Measurements from ENCODE around the gene TFPI2.

Gene TFPI2

DNA sequence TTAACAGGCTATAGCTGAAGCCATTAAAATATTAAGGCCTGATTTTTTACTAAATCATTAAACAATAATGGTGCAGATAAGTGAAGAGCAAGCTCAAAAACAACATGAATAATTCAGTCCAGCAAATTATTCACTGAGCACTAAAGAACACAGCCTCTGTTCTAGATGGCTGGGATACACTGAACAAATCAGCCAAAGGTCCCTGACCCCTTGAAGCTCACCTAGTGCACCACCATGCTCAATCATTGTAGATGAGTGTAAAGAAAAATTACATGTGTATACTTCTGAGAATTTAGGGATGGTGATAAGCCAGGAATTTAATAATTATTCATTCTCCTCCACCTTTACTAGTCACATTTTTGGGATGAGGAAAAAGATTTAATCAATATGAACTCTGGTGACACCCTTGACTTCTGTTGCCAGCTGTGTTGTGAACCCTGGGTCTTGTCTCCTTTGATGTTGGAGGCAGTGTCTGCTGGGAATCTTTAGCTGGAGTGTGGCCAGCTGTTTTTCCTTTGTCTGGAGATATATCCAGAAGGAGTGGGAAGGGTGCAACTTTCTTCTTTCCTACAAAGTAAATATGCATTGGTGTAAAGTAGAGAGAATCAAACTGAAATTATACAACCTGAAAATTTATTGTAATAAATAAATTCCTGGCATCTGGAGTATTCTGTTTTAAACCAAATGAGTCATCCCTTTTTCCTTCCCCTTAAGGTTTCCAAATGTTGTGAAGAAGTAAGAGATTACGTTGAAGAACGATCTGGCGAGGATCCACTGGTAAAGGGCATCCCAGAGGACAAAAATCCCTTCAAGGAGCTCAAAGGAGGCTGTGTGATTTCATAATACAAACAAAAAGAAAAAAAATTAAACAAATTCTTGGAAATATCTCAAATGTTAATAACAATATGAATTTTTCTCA lies 19.8 kb upstream of the TFPI2 start:
- DNase-seq = no peak

GRCh38 chr7:93906267-93906666 lies 15.7 kb upstream of the TFPI2 start, which contains the start of gene GNGT1:
GNGT1 (plus strand) TSS chr7:93906567; CDS start chr7:93906747, 180 bp downstream.
- DNase-seq = no peak

DNA sequence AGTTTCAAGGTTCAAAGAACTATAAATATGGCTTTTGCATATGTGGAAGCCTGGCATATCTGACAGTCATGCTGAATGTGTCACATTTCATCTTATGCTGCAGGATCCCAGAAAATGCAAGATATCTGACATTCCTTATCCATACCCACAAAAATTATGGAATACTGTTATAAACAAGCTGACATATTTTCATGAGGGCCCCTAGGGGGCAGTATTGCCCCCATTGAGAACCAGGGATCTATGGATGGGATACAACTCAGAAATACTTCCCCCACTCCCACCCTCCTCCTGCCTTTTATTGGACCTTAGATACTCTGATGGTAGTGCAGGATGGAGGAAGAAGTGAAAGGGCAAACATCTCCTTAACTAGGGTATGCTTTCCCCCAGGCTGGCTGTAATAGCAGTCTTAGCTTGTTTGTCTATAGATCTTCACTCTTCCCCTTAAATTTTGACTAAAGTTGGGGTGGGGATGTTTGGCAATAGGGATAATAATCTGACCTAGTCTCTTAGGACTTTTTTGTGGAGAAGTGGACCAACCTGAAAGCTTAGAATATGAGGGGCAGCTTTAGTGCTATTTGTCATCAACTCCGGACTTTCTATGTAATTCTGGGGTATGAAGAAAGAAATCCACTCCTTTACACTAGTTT lies 12.3 kb upstream of the TFPI2 start:
- peak in 1 of 56 donors; percentile 3 for DNase-seq

DNA sequence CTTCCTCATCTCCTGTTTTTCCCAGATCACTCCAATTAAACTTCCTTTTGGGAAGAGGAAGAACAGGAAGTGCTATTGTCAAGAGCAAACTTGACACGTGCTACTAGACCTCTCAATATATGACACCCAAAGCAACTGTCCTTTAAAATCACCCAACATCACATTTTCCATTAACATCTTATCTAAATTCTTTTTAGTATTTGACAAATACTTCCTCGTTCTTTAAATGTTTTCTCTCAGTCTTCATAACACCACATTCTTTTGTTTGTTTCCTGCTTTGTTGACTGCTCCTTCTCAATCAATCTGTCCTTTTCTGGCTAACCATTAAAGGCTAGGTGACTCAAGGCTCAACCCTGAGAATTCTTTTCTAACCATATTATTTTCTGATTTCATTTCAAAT lies 7.1 kb upstream of the TFPI2 start:
- no peak for DNase-seq

DNA sequence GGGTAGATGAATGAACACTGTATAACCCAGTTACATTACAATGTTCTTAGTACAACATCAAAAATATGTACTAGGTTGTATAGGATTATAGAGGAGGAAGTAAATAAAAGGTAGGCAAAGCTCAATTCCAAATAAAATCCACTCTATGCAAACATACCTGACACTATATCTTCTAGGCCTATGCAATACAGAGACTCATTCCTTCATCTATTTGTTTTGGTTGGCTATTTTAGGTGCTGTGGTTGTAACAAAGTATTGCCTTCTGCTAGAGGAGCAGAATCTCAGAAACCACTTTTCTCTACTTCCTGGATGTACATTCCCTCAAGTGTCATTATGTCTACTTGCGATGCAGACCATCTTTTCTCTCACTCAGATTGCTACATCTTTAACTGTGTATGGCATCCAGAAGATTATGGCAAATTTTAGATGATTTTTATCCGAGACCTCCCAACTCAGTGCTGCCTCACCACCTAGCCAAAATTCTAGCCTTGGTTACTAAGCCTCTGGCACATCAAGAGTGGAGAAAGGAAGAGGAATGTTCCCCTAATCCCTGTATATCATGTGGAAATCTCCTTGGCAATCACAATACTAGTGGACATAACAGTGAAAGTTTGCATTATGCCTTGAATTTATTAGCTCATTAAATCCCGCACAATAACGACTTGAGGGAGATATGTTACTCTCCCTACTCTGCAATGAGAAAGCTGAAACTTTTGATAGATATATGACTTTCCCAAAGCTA lies 5.5 kb upstream of the TFPI2 start:
- no peak for DNase-seq

- no peak for DNase-seq
These were observed 4.5 kb upstream of the TFPI2 start for GRCh38 chr7:93894966-93895640.

DNA sequence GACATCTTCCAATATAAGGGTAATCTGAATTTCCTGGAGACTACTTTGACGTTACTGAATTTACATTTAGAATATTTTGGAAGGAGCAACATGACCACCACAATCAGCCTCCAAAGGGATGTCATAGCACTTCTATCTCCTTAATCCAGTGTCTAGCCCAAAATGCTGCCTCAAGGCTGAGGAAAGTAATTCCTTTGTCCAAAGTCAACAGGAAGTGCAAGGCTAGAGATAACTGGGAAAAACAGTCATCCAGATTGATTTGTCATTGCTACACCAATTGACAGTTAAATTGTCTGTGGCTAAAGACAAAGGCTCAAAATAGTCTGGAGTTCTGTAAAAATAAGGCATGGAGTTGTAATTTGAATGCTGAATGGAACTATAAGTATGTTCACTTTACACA lies 3.9 kb upstream of the TFPI2 start:
- DNase-seq = no peak

GRCh38 chr7:93890041-93890463 lies 501 bp downstream of the TFPI2 start:
- no peak for DNase-seq

DNA sequence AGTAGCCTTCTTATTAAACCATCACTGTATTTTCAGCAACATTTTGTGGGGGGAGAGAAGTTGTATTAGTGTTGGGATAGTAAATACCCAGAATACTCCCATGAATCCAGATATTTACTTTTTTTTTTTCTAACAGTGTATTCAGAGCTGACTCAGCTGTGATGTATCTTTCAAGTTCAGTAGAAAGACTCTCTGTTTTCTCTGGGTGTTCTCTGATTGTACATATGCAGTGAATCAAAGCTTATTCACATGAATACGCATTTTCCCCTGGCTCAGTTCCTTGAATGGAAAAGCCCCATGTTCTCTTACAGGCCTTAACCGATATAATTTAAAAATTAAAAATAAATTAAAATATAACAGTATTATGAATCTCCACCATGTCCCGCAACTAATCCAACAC lies 1.3 kb downstream of the TFPI2 start:
- DNase-seq = no peak

- no peak for DNase-seq
These were observed 6.0 kb downstream of the TFPI2 start for GRCh38 chr7:93884541-93884940.

DNA sequence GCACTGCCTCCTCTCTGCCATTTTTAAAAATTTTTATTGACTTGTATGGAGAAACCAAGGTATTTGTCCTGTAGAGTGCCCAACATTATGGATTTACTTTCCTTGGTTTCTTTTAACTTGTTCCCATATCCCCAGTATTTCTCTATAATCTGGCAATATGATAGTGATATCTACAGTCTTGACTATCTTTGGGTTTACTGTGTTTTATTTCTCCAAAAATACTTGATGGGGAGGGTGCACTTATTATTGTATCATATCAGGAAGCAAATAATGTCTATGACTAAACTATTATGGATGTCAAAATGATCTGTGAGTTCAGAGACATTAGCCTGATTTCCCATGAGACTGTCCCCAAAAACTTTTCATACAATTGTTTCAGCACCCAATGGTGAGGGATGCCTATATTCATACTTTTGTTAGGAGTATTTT lies 6.6 kb downstream of the TFPI2 start:
- DNase-seq = no peak

DNA sequence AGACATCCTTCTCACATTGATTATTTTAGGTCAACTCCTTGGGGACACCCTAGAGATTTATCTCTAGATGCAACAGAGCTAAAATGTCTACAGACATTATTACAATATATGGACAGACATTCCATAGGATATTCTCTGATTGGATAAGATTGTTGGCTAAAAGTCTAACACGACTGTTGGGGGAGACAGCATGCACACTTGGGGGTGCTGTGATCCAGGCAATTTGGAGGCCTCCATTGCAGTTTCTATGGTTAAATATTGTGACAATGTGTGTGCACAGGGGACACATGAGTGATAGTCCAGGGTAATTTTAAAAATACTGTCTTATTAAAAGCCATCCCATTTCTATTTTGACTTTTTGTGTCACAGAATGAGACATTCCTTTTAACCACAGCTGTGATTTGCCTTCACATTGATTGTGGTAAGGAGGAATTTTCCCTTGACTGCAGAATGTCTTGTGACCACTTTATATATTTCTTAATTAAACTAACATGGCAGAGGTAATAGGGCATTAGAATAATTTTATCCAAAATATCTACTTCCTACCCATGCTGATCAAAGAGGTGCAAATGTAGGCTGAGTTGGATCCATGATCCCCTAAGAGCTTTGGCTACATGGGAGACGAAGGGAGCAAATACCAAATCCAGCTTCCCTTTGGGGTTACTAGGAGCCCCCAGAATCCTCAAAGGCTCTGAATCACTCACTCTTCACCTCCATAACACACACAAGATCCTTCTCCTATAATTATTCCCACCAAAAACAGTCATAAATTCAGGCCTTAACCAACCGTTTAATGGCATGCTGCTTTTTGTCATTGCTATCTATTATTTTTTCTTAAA lies 7.3 kb downstream of the TFPI2 start:
- no peak for DNase-seq

GRCh38 chr7:93882468-93882867 lies 8.1 kb downstream of the TFPI2 start:
- DNase-seq = no peak

- DNase-seq = no peak
These were observed 11.2 kb downstream of the TFPI2 start for GRCh38 chr7:93879356-93879755.

GRCh38 chr7:93877742-93878141 lies 12.8 kb downstream of the TFPI2 start:
- no peak for DNase-seq

DNA sequence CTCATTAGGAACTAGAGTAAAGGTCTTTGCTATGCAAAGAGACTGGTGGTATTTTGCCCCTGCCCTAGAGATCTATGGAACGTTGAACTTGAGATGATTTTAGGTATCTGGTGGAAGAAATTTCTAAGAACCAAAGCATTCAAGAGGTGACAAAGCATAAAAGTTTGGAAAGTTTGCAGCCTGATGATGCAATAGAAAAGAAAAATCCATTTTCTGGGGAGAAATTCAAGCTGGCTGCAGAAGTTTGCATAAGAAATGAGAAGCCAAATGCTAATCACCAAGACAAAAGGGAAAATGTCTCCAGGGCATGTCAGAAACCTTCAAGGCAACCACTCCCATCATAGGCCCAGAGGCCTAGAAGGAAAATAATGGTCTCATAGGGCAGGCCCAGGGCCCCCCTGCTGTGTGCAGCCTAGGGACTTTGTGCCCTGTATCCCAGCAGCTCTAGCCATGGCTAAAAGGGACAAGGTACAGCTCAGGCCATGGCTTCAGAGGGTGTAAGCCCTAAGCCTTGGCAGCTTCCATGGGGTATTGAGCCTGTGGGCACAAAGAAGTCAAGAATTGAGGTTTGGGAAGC lies 16.5 kb downstream of the TFPI2 start:
- no peak for DNase-seq

- no peak for DNase-seq
These were observed 23.7 kb downstream of the TFPI2 start for GRCh38 chr7:93866886-93867285.

DNA sequence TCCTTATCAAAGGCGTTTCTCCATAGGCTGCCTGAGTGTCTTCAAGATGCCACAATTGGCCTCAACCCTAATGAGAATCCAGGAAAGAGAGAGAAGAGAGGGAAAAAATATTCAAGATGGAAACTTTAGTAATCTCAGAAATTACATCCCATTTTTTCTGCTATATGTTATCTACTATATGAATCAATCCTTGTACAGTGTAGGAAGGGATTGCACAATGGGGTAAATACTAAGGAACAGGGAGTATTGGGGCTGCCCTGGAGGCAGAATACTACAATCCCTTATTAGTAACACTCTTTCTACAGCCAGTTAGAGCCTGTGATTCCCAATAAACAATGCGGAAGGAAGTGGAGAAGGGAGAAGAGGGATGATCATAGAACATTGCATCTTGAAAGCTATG lies 27.9 kb downstream of the TFPI2 start:
- no peak for DNase-seq

GRCh38 chr7:93861325-93861949 lies 29.1 kb downstream of the TFPI2 start:
- DNase-seq = no peak

GRCh38 chr7:93860261-93860660 lies 30.3 kb downstream of the TFPI2 start:
- DNase-seq = no peak

Data from amygdala (tissue), 56 donors.